ENCODE measurements around the gene RNF213.

GRCh38 chr17:80379348-80379747, 118.7 kb downstream of the RNF213 start:
- TF ChIP-seq CTCF (IDR thresholded peaks at IDR 0.05) (no peak), POLR2AphosphoS5 (IDR thresholded peaks at IDR 0.05) (no peak), POLR2A (IDR thresholded peaks at IDR 0.05) (no peak), EP300 (IDR thresholded peaks at IDR 0.05) (no peak)
